HCT116 (cell line): ENCODE measurements around the gene ANP32B.

ENCODE experiments used
- EZH2 ChIP-seq: fragments of 200-600 bp; sonication (generic); IDR thresholded peaks from 2 replicates; pipeline ENCODE4 v1.6.1; 2017; ENCODE audit warnings: antibody characterized with exemption, mixed run types
- FOSL1 ChIP-seq: IDR thresholded peaks from 2 replicates; pipeline ENCODE4 v1.6.1; 2012; ENCODE audit warnings: low read depth
- POLR2A ChIP-seq: IDR thresholded peaks from 2 replicates; pipeline ENCODE4 v1.7.0; 2011; ENCODE audit warnings: borderline replicate concordance; ENCODE audit not compliant: insufficient read depth, insufficient read length; ENCODE audit errors: extremely low read depth
- TF ChIP-seq, protein P1 (sequence below), 3 experiments: fragments of 200-600 bp in 1 of 3; sonication (generic) in 1 of 3; IDR thresholded peaks in 2 of 3; conservative IDR thresholded peaks in 1 of 3; 2 replicates each; pipeline ENCODE4 v1.5.1; 2012 to 2017; ENCODE audit warnings: low read depth in 2 of 3, low read length in 2 of 3, antibody characterized with exemption in 1 of 3, borderline replicate concordance in 1 of 3, control low read depth in 1 of 3, mild to moderate bottlenecking in 1 of 3, mixed read lengths in 1 of 3, mixed run types in 1 of 3, moderate library complexity in 1 of 3; ENCODE audit not compliant: insufficient read depth in 1 of 3
- TF ChIP-seq, protein P2 (sequence below): IDR thresholded peaks from 2 replicates; pipeline ENCODE4 v1.6.1; 2012
- TF ChIP-seq, protein P3 (sequence below): IDR thresholded peaks from 2 replicates; pipeline ENCODE4 v1.6.1; 2011; ENCODE audit warnings: mild to moderate bottlenecking, low read length, moderate library complexity; ENCODE audit not compliant: insufficient replicate concordance; ENCODE audit errors: extremely low read depth

DNA sequence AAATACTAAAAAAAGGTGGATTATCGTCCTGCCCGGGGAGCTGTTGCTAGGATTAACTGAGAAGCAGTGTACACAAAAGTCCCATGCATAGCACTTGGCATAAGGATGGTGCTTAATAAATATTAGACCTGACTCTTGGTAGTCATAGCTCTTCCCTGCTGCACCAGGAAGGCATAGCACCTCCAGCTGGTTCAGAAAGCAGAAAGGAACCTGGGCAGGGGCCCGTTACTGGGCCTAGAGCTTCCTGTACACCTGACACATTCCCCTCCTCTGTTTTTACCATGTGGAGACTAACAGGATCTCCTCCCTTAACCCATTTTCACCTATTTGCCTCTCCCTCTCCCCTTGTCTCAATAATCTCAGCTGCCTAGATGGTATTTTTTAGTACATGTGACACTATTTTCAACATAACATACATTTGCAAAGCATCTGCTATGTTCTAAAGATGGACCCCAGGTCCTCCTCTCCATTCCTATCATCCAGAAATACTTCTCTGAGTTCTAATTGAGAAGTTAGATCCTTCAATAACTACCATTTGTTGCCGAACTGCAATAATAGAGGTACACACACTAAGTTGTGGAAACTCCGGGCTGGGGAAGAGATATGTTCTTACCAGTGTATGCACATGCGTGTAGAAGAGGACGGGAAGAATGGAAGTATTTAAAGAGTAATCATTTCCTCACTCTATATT lies 3.2 kb upstream of the ANP32B start:
- TF ChIP-seq, protein P1, sequence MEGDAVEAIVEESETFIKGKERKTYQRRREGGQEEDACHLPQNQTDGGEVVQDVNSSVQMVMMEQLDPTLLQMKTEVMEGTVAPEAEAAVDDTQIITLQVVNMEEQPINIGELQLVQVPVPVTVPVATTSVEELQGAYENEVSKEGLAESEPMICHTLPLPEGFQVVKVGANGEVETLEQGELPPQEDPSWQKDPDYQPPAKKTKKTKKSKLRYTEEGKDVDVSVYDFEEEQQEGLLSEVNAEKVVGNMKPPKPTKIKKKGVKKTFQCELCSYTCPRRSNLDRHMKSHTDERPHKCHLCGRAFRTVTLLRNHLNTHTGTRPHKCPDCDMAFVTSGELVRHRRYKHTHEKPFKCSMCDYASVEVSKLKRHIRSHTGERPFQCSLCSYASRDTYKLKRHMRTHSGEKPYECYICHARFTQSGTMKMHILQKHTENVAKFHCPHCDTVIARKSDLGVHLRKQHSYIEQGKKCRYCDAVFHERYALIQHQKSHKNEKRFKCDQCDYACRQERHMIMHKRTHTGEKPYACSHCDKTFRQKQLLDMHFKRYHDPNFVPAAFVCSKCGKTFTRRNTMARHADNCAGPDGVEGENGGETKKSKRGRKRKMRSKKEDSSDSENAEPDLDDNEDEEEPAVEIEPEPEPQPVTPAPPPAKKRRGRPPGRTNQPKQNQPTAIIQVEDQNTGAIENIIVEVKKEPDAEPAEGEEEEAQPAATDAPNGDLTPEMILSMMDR (IDR thresholded peaks at IDR 0.05 in 2 of 3, conservative IDR thresholded peaks at IDR 0.05 in 1 of 3; ENCODE audit: borderline replicate concordance in 1 of 3, insufficient read depth in 1 of 3, low read depth in 2 of 3, low read length in 2 of 3): no peak
- TF ChIP-seq EZH2 (no peak), FOSL1 (no peak), POLR2A (no peak)
- TF ChIP-seq, protein P2, sequence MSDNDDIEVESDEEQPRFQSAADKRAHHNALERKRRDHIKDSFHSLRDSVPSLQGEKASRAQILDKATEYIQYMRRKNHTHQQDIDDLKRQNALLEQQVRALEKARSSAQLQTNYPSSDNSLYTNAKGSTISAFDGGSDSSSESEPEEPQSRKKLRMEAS: no peak
- TF ChIP-seq, protein P3, sequence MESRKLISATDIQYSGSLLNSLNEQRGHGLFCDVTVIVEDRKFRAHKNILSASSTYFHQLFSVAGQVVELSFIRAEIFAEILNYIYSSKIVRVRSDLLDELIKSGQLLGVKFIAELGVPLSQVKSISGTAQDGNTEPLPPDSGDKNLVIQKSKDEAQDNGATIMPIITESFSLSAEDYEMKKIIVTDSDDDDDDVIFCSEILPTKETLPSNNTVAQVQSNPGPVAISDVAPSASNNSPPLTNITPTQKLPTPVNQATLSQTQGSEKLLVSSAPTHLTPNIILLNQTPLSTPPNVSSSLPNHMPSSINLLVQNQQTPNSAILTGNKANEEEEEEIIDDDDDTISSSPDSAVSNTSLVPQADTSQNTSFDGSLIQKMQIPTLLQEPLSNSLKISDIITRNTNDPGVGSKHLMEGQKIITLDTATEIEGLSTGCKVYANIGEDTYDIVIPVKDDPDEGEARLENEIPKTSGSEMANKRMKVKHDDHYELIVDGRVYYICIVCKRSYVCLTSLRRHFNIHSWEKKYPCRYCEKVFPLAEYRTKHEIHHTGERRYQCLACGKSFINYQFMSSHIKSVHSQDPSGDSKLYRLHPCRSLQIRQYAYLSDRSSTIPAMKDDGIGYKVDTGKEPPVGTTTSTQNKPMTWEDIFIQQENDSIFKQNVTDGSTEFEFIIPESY: no peak
